ENCODE measurements around the gene SMNDC1.

GRCh38 chr10:110317866-110318850 is 13.4 kb upstream of the SMNDC1 start:
- TF ChIP-seq TCF12 (IDR thresholded peaks at IDR 0.05; ENCODE audit: low read depth) (no peak), EP300 (IDR thresholded peaks at IDR 0.05; ENCODE audit: borderline replicate concordance) (no peak), NFIC (IDR thresholded peaks at IDR 0.05) (no peak), REST (IDR thresholded peaks at IDR 0.05; ENCODE audit: low read depth) (no peak), EGR1 (IDR thresholded peaks at IDR 0.05) (no peak), FOXM1 (IDR thresholded peaks at IDR 0.05; ENCODE audit: borderline replicate concordance, low read depth) (no peak), RAD21 (IDR thresholded peaks at IDR 0.05; ENCODE audit: low read depth) (no peak), TAF1 (IDR thresholded peaks at IDR 0.05; ENCODE audit: low read depth) (no peak), TEAD4 (IDR thresholded peaks at IDR 0.05) (no peak), ZBTB7A (IDR thresholded peaks at IDR 0.05; ENCODE audit: low read depth) (no peak), YY1 (IDR thresholded peaks at IDR 0.05; ENCODE audit: low read depth) (no peak), CREB1 (IDR thresholded peaks at IDR 0.05; ENCODE audit: low read depth) (no peak), CEBPB (IDR thresholded peaks at IDR 0.05) (no peak), MAX (IDR thresholded peaks at IDR 0.05) (no peak)

All from Ishikawa (cell line).